HK-2 (cell line): ENCODE measurements around the gene ANKRD50.

Source experiments
- DNase-seq: peaks from one replicate; pipeline ENCODE4 v3.0.0-alpha.2; 2018; ENCODE audit not compliant: unreplicated experiment

The ANKRD50 gene

GRCh38 chr4:124708517-124709300, 3.8 kb downstream of the ANKRD50 start:
- DNase-seq = no peak

DNA sequence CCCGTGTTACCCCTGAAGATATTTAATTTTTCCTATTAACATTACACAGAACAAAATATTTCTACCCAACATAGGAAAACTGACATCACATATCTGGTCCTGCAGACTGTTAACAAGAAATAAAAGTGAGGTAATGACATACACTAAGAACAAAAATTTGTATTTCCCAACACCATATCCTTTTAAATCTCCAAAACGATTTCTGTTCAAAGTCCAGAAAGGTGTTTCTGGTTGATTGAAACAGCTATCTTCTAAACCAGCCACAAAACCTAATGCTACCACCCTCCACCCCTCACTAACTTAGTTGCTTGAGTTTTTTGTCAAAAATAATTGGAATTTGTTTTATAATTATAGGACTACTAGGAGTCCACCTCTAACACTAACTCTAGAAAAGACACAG, 7.1 kb downstream of the ANKRD50 start:
- DNase-seq = no peak

GRCh38 chr4:124703154-124703553, 9.4 kb downstream of the ANKRD50 start:
- DNase-seq = no peak

- no peak for DNase-seq
Observed at GRCh38 chr4:124697441-124697840, 15.1 kb downstream of the ANKRD50 start.

DNA sequence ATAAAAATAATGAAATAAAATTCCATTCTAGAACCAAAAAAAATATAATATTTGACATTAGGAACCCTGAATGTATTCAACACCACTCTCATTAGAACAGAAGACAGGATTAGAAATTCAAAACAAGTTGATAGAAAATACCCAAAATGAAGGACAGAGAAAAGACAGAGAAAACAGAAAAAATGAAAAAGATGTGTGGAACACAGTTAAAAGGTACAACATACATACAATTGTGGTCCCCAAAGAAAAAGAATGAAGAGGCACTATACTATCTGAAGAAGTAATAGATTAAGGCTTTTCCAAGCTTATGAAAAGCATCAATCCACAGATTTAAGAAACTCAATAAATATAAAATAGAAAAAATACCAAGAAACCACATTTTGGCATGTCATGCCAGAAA, 16.4 kb downstream of the ANKRD50 start:
- DNase-seq = no peak

- no peak for DNase-seq
Observed at GRCh38 chr4:124694946-124695598, 17.5 kb downstream of the ANKRD50 start.

GRCh38 chr4:124694306-124694705, 18.2 kb downstream of the ANKRD50 start:
- DNase-seq = no peak

- DNase-seq = no peak
Observed at GRCh38 chr4:124691801-124692200, 20.7 kb downstream of the ANKRD50 start.

- no peak for DNase-seq
Observed at GRCh38 chr4:124686279-124686678, 26.3 kb downstream of the ANKRD50 start.

- no peak for DNase-seq
Observed at GRCh38 chr4:124685851-124686250, 26.7 kb downstream of the ANKRD50 start.

GRCh38 chr4:124684301-124684700, 28.2 kb downstream of the ANKRD50 start:
- no peak for DNase-seq

DNA sequence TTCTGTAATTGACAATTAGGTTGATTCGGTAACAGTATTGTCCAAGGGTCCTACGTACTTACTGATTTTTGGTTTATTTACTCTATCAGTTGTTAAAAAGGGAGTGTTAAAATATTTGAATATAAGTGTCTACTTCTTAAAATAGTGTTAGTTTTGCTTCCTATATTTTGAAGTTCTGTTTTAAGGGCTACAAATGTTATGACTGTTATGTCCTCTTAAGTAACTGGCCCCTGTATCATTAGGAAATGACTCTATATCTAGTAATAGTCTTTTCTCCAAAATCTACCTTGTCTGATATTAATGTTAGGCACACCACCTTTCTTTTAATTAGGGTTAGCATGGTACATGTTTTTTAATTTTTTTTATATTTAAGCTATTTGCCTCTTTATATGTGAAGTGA, 30.1 kb downstream of the ANKRD50 start:
- no peak for DNase-seq

GRCh38 chr4:124666496-124666895, 46.0 kb downstream of the ANKRD50 start:
- DNase-seq = no peak

DNA sequence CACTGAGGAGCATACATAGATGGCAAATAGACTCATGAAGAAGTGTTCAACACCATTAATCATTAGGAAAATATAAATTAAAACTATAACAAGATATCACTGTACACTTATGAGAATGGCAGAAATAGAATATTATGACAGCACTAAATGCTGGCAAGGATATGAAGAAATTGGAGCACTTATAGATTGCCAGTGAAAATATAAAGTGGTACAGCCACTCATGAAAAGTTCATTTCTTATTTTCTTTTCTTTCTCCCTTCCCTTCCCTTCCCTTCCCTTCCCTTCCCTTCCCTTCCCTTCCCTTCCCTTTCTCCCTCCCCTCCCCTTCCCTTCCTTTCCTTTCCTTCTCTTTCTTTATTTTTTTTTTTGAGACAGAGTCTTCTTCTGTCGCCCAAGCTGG, 53.7 kb downstream of the ANKRD50 start:
- no peak for DNase-seq

GRCh38 chr4:124650614-124651013, 61.9 kb downstream of the ANKRD50 start:
- no peak for DNase-seq

DNA sequence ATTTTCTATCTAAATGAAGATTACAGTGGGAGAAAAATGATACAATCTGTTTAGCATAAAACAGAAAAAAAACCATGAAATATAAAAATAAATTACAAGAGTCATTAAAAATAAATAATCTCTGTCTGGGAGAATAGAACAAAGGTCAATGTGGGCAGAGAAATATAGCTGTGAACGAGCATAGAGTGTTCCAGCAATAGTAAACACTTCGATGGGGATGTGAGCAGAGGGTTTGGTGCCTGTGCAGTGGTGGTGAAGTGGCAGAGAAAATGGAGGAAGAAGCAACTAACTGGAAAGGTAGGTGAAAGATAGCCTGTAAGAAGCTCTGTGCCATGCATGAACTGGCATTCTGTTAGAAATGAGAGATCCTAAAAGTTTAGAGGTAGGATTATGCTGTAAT, 64.9 kb downstream of the ANKRD50 start:
- no peak for DNase-seq

GRCh38 chr4:124644621-124645020, 67.9 kb downstream of the ANKRD50 start:
- DNase-seq = no peak

DNA sequence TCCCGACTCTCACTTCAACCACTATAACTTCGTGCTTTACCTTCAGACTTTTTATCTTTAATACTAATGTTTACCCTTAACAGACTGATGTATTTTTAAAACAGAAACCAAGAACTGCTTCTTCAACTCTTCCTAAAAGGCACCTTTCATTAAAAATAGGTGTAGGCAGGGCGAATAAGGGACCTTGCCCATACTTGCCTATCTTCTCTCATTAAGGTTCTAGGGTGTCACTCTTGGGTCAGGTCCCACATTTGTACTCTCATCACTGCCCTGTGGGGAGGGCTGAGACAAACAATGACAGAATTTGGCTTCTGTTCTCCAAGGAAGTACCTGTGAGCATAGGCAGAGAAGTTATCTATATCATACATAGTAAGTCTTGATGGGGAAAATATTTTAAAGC, 69.7 kb downstream of the ANKRD50 start:
- no peak for DNase-seq

- peak; percentile 65 for DNase-seq
Observed at GRCh38 chr4:124641715-124642381, 70.7 kb downstream of the ANKRD50 start.

- DNase-seq = peak; percentile 48
Observed at GRCh38 chr4:124640022-124640730, 72.4 kb downstream of the ANKRD50 start.

DNA sequence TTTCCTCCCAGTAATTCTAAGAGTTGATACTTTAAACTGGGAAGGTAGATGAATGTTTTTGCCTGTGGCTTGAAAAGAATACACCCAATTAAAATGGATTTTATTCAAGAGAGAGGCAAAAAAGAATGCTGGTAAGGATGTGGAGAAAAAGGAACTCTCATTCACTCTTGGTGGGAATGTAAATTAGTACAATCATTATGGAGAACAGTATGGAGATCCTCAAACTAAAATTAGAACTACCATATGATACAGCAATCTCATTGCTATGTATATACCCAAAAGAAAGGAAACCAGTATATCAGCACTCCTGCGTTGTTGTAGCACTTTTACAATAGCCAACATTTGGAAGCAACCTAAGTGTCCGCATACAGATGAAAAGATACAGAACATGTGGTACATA, 75.2 kb downstream of the ANKRD50 start:
- no peak for DNase-seq

DNA sequence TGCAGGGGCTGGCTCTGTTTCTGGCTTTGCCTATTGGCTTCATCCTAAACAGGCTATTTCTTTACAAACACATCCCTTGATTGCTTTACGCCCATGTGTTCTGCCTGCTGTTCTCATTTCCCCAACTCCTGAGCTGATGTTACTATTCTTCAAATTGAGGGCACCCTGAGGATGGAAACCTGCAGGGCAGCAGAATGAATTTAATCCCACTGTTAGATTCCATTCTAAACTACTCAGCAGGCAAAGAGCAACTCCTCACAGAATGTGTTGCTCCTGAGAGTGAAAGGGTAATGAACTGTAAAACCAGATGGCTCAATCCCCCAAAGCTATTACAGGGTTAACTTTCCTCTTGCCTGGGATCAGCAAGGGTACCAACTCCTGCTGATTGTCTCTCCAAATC, 75.7 kb downstream of the ANKRD50 start:
- DNase-seq = peak; percentile 9
